ENCODE results near the gene BMPR1A.

- TF ChIP-seq CTCF (IDR thresholded peaks at IDR 0.05) (no peak), REST (IDR thresholded peaks at IDR 0.05; ENCODE audit: insufficient read depth in 1 of 2, low read depth in 2 of 2, low read length in 1 of 2) (no peak)
These were observed 161.6 kb downstream of the BMPR1A start for GRCh38 chr10:86918022-86918471.

Measured in Panc1 (cell line).